ENCODE data around the gene MBP.

The MBP gene

GRCh38 chr18:77115192-77115953 is 17.2 kb downstream of the MBP start:
- Mint-ChIP-seq H3K4me1 (peaks cover 92% of the 10 kb centered on the region), H3K36me3 (peaks cover 64% of the 10 kb centered on the region), H3K9me3 (no peaks in the 10 kb centered on the region), H3K27ac (peak overlapping the region; percentile 71), H3K4me3 (peak overlapping the region; percentile 37)
- DNase-seq (ENCODE audit: low spot score in 2 of 2) (no peak), ATAC-seq (no peak)

- peak overlapping the region; percentile 37 for H3K4me3 Mint-ChIP-seq
- H3K27ac Mint-ChIP-seq, result peak overlapping the region; percentile 71
- peak; percentile 92 for ATAC-seq
- peaks cover 67% of the 10 kb centered on the region for H3K36me3 Mint-ChIP-seq
- H3K4me1 Mint-ChIP-seq, result peaks cover 89% of the 10 kb centered on the region
- DNase-seq (ENCODE audit: low spot score in 2 of 2), result no peak
- no peaks in the 10 kb centered on the region for H3K9me3 Mint-ChIP-seq
Observed at GRCh38 chr18:77114415-77115191, 18.0 kb downstream of the MBP start.

GRCh38 chr18:77114152-77114414 is 18.5 kb downstream of the MBP start:
- DNase-seq (ENCODE audit: low spot score in 2 of 2), result no peak
- Mint-ChIP-seq H3K4me3 (peak overlapping the region; percentile 37), H3K9me3 (no peaks in the 10 kb centered on the region), H3K36me3 (peaks cover 67% of the 10 kb centered on the region), H3K27ac (peak overlapping the region; percentile 71), H3K4me1 (peaks cover 89% of the 10 kb centered on the region)
- ATAC-seq, result no peak

GRCh38 chr18:77113361-77114151 is 19.0 kb downstream of the MBP start:
- Mint-ChIP-seq H3K27ac (peak overlapping the region; percentile 71), H3K4me3 (peak overlapping the region; percentile 37), H3K36me3 (peaks cover 61% of the 10 kb centered on the region), H3K4me1 (peaks cover 87% of the 10 kb centered on the region), H3K9me3 (no peaks in the 10 kb centered on the region)
- ATAC-seq, result no peak
- DNase-seq (ENCODE audit: low spot score in 2 of 2), result no peak

GRCh38 chr18:77112747-77113092 is 19.9 kb downstream of the MBP start:
- Mint-ChIP-seq H3K9me3 (no peaks in the 10 kb centered on the region), H3K4me1 (peaks cover 91% of the 10 kb centered on the region), H3K27ac (peak overlapping the region; percentile 37), H3K4me3 (peak overlapping the region; percentile 6), H3K36me3 (peaks cover 65% of the 10 kb centered on the region)
- ATAC-seq, result no peak
- DNase-seq (ENCODE audit: low spot score in 2 of 2), result no peak

DNA sequence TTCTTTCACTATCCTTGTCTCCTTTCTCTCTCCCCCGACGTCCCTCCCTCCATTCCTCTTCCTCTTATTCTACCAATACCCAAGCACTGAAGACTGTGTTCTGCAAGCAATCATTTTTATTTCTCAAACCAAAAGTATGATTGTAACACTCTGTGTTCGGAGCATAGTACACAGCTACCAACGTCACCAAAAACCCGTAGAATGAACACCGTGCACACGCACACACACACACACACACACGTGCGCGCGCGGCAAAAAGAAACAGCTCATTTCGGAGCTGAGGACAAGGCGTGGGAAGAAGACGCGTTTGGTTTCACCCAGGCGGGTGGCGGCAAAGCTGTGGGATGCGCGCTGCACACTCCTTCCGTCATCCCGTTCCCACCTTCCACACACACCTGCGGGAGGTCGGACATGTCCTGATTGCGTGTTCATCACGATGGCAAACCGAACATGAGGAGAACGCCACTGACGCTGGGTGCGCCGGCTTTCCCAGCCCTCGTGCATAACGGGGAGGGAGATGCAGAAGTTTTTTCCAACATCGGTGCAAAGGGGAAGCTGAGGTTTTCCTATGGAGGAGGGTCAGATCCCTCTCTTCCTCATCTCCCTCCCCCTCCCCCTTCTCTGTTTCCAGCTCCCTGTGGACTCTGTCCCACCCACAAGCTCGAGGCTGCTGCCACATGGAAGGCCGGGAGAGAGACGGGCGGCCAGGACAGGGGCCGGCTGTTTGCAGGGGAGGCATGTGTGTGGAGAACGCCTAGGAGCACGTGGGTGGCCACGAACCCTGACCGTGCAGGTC is 20.4 kb downstream of the MBP start:
- DNase-seq (ENCODE audit: low spot score in 2 of 2), result no peak
- peak overlapping the region; percentile 37 for H3K27ac Mint-ChIP-seq

GRCh38 chr18:77111449-77111848 is 21.1 kb downstream of the MBP start:
- H3K36me3 Mint-ChIP-seq, result peaks cover 66% of the 10 kb centered on the region
- ATAC-seq, result no peak
- peak overlapping the region; percentile 22 for H3K4me3 Mint-ChIP-seq
- no peak for DNase-seq (ENCODE audit: low spot score in 2 of 2)
- peaks cover 91% of the 10 kb centered on the region for H3K4me1 Mint-ChIP-seq
- H3K27ac Mint-ChIP-seq, result no peak overlapping the region
- H3K9me3 Mint-ChIP-seq, result no peaks in the 10 kb centered on the region

More for the DNA sequence above, 20.4 kb downstream of the MBP start:
- ATAC-seq, result no peak
- Mint-ChIP-seq H3K36me3 (peaks cover 65% of the 10 kb centered on the region), H3K9me3 (no peaks in the 10 kb centered on the region), H3K4me1 (peaks cover 91% of the 10 kb centered on the region), H3K4me3 (peak overlapping the region; percentile 22)

DNA sequence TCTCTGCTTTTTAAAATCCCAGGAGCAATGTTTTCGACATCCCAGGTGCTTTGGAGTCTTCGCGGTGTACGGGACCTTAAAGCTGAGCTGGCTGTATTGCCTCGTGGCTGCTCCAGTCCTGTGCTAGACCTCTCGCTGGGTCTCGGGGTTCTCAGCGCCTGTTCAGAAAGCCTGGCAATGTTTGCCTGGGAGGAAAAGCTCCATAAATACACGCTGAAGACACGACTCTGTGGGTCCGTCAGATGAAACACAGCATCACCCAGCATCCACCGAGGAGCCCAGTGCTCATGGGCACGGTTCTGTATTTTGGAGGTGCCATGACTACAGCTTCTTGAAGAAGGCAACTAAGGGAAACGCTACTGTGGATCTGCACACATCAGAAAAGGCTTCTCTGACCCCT is 21.6 kb downstream of the MBP start:
- H3K4me1 Mint-ChIP-seq, result peaks cover 91% of the 10 kb centered on the region
- H3K36me3 Mint-ChIP-seq, result peaks cover 70% of the 10 kb centered on the region
- no peak for DNase-seq (ENCODE audit: low spot score in 2 of 2)
- no peaks in the 10 kb centered on the region for H3K9me3 Mint-ChIP-seq
- H3K4me3 Mint-ChIP-seq, result no peak overlapping the region
- no peak overlapping the region for H3K27ac Mint-ChIP-seq
- ATAC-seq, result no peak

DNA sequence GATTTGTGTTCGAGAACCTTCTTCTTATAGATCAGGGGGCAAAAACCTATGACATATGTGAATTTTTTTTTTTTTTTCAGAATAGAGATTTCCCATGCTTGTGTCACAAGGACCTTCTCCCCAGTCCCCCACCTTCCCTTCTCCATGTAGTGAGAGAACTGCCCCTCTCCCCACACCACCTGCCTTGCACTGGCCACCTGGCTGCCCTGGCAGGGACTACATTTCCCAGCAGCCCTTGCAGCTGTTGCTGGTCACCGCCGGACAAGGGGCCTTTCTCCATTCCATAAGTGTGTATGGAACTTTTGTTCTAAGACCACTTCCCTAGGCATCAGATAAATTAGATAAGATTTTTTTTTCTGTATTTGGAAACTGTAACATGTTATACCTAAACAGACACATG is 22.2 kb downstream of the MBP start:
- peaks cover 74% of the 10 kb centered on the region for H3K36me3 Mint-ChIP-seq
- H3K4me1 Mint-ChIP-seq, result peaks cover 93% of the 10 kb centered on the region
- ATAC-seq (no peak), DNase-seq (ENCODE audit: low spot score in 2 of 2) (no peak)
- H3K9me3 Mint-ChIP-seq, result peaks cover 3% of the 10 kb centered on the region
- H3K27ac Mint-ChIP-seq, result no peak overlapping the region
- no peak overlapping the region for H3K4me3 Mint-ChIP-seq

- Mint-ChIP-seq H3K4me3 (peak overlapping the region; percentile 59), H3K27ac (peak overlapping the region; percentile 39), H3K9me3 (peaks cover 3% of the 10 kb centered on the region), H3K36me3 (peaks cover 74% of the 10 kb centered on the region), H3K4me1 (peaks cover 93% of the 10 kb centered on the region)
- DNase-seq (ENCODE audit: low spot score in 2 of 2), result no peak
- ATAC-seq, result no peak
Observed at GRCh38 chr18:77109648-77110019, 22.9 kb downstream of the MBP start.

- DNase-seq (ENCODE audit: low spot score in 2 of 2), result no peak
- peaks cover 3% of the 10 kb centered on the region for H3K9me3 Mint-ChIP-seq
- peaks cover 93% of the 10 kb centered on the region for H3K4me1 Mint-ChIP-seq
- H3K4me3 Mint-ChIP-seq, result peak overlapping the region; percentile 59
- no peak for ATAC-seq
- H3K27ac Mint-ChIP-seq, result peak overlapping the region; percentile 39
- H3K36me3 Mint-ChIP-seq, result peaks cover 76% of the 10 kb centered on the region
Observed at GRCh38 chr18:77108821-77109647, 23.5 kb downstream of the MBP start.

DNA sequence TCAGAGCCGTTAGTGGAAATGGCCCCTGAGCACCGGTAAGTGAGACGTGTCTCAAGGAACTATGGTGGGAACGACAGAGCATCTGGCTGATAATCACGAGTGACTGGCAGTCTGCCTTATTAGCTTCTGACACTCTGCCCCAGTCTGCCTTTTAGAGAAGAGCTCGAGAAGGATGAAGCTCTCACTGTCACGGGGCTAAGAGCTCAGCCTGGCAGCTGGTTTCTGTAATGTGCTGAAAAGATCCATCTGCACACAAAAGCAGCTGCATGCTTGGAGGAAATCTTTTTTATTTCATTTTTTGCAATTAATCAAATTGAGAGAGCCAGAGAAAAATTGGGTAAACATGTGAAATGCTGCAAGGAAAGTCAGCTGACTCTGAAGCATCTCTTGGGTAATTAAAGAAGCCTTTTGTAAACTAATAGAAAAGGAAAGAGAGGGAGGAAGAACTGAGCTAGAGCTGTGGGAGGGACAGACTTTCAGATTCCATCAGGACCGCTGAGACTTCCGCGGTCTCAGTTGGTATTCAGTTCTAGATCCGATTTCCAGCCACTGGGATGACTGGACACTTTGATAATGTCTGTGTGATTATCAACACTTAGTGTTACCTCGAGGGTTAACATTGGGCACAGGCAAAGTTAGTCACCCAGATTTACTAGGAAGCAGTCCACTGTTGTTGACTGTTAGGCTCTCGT is 24.4 kb downstream of the MBP start:
- peak; percentile 91 for ATAC-seq
- Mint-ChIP-seq H3K4me1 (peaks cover 92% of the 10 kb centered on the region), H3K27ac (peak overlapping the region; percentile 64), H3K36me3 (peaks cover 80% of the 10 kb centered on the region), H3K9me3 (peaks cover 3% of the 10 kb centered on the region), H3K4me3 (peak overlapping the region; percentile 59)
- DNase-seq (ENCODE audit: low spot score in 2 of 2), result peak in 1 of 2 donors; percentile 73

DNA sequence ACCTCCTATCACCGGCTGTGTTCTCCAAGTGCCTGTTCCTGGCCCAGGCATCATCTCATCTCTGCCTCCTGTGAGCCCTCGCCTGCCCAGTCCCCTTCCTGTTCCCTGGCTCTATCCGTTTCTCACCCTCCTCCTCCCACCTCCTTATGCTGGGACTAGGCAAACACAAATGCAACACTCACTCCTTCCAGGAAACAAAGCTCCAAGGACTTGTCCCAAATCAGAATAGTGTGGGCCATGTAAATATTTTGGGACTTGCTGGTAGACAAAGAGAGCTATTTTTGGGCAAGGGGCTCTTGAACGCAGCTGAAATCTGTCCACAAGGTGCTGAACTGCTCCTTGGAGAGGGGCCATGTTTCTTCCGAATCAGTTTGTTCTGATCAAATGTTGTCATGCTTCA is 25.3 kb downstream of the MBP start:
- no peak for DNase-seq (ENCODE audit: low spot score in 2 of 2)
- H3K9me3 Mint-ChIP-seq, result peaks cover 3% of the 10 kb centered on the region
- peaks cover 88% of the 10 kb centered on the region for H3K4me1 Mint-ChIP-seq
- peaks cover 80% of the 10 kb centered on the region for H3K36me3 Mint-ChIP-seq
- ATAC-seq, result no peak
- peak overlapping the region; percentile 64 for H3K27ac Mint-ChIP-seq
- peak overlapping the region; percentile 59 for H3K4me3 Mint-ChIP-seq

DNA sequence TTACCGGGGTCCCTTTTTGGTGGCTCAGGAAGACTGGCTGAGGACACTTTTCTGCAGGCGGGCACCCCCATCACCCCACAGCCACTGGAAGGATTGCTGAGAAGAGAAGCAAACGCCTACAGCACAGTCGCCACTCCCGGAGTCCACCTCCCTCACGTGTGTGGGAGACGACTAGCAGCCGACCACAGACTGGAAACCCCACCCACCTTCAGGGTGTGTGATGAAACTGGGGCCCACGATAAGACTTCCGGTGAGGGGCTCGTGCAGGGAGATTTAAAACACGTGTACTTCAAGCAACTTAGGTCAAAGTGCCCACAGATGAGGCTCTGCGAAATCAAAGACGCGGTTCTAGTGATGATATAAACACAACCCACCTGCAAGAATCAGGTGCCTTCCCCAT is 26.3 kb downstream of the MBP start:
- H3K9me3 Mint-ChIP-seq, result peaks cover 3% of the 10 kb centered on the region
- H3K36me3 Mint-ChIP-seq, result peaks cover 74% of the 10 kb centered on the region
- peaks cover 88% of the 10 kb centered on the region for H3K4me1 Mint-ChIP-seq
- H3K27ac Mint-ChIP-seq, result peak overlapping the region; percentile 75
- no peak for ATAC-seq
- DNase-seq (ENCODE audit: low spot score in 2 of 2), result peak; percentile 29 to 75
- H3K4me3 Mint-ChIP-seq, result peak overlapping the region; percentile 59
